HG02973 (cell line): ENCODE data around the gene BSN.

ENCODE experiments used
- ATAC-seq: cut with Tn5 transposase; IDR thresholded peaks from one replicate; pipeline ENCODE4 v1.9.1; 2021; ENCODE audit warnings: moderate library complexity; ENCODE audit not compliant: unreplicated experiment

BSN gene

DNA sequence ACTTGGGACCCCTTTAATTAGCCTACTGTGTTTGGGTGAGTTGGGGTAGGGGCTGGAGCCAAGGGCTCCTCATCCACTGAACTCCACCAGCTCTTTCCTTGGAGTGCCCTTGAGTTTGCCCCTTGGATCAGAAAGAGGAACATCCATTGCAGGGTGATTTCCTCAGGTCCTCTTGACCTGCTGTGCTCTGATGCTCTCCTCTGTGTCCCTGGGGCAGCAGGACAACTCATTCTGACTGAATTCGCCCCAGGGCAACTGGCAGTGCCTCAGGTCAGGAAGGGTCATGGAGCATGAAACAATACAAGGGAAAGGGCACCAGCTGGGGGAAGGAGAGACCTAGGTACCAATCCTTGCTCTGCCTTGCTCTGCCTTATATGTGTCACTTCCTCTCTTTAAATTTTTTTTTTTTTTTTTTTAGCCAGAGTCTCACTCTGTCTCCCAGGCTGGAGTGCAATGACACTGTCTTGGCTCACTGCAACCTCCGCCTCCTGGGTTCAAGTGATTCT, 47.8 kb downstream of the BSN start:
- no peak for ATAC-seq

- no peak for ATAC-seq
Measured at GRCh38 chr3:49602877-49603411, 48.7 kb downstream of the BSN start.

GRCh38 chr3:49606427-49606826, 52.1 kb downstream of the BSN start:
- ATAC-seq = no peak

DNA sequence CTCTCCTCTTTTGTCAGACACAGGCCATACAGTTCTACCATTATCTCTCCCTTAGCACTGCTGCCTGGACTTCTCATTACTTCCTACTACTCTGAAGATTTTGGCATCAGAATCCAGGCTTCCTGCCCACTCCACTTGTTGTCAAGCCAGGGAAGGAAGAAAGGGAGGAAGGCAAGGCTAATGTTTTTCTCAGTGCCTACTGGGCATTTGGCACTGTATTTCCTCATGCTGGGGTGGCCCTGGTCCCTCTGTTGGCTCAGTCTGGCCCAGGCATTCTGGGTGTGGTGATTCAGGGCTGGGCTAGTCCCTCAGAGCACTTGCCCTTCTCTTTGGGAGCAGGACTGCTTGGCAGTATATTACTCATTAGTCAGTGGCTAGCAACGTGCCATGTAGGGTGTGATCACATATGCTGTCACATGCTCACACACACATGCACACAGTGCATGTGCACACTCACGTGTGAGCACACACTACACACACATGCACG, 52.9 kb downstream of the BSN start:
- no peak for ATAC-seq

GRCh38 chr3:49607796-49608195, 53.5 kb downstream of the BSN start:
- ATAC-seq = no peak

DNA sequence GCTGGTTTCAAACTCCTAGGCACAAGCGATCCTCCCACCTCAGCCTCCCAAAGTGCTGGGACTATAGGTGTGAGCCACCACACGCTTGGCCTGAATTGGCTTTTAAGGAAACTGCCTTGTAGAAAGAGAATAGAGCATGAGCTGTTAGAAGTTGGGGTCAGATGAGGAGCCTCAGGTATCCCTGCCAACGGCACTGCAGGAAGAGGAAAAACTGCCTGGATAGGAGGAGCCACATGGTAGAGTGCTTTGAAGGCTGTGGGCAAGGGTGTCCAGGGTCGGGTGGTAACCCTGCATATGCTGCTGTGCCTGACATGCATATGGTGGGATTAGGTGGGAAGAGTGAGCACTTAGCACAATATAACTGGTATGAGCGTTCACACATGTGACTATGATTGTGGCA, 55.0 kb downstream of the BSN start:
- ATAC-seq = no peak

DNA sequence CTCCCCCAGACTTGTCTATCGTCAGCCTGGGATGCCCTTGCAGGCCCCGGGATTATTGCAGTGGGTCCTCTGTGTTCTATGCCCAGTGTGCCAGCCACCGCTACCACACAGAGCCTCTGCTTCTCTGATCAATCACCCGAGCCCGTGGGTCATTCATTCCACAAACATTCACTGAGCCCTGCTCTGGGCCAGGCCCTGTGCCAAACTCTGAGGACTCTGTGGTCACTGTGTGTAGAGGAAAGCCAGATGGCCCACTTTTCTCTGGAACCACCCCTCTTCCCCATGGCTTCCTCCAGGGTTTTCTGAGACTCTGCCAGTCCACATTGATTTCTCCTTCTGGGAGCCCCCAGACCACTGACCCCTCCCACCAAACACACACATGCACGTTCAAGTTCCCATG, 55.5 kb downstream of the BSN start:
- no peak for ATAC-seq

GRCh38 chr3:49610666-49611280, 56.5 kb downstream of the BSN start:
- ATAC-seq = no peak

- no peak for ATAC-seq
Measured at GRCh38 chr3:49611291-49611690, 57.0 kb downstream of the BSN start.

DNA sequence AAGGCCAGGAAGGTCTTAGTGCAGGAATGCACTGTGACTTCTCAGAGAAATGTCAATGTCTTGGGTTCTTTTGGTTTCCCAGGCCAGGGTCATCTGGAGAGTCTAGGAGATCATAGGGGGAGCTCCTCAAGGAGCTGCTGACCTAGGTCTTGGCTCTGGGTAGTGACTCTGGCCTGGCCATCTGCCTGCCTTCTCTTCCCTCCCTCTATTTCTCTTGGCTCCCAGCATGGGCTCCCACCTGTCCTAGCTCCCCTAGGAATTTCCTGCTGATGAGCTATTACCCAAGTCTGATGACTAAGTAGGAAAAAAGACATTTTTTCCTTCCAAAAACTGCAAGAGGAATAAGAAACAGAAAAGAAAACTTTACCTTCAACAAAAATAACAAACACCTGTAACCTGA, 57.4 kb downstream of the BSN start:
- no peak for ATAC-seq

- ATAC-seq = no peak
Measured at GRCh38 chr3:49614936-49615335, 60.7 kb downstream of the BSN start.

DNA sequence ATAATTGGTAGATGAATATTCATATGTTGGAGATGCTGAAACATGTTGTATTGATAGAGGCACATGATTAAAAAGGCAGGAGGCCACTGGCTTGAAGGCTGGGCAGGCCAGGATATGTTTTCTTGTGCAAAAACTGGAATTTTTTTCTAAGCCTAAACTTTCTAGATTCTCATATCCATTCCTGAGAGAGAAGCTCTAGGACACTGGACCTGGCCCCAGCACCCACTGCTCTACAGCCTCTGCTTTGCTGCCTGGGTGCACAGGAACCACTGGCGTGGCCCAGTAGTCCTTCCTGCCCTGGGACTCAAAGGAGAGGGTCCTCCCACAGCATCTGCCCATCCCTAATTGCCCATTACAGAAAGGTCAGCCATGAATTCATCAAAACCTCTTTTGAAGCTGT, 61.8 kb downstream of the BSN start:
- ATAC-seq = no peak

DNA sequence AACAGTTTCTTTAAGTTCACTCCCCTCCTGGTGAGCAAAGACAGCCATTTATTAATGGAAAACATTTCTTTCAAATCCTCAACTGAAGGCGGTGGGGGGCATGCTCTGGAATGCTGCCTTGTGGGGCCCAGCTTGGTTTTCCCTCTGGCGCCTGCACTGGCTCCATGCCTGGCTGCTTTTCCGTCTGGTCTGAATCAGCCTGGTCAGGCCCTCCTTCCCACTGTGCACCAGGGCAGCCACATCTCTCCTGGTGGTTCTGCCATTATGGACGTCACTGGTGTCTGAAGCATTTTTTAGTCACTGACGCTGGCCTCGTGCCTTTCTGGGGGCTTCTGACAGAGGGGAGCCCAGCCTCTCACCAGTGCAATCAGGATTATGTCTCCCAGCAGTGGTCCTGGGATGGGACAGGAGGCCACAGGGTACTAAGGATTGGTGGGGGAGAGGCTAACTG, 62.2 kb downstream of the BSN start:
- ATAC-seq = no peak

DNA sequence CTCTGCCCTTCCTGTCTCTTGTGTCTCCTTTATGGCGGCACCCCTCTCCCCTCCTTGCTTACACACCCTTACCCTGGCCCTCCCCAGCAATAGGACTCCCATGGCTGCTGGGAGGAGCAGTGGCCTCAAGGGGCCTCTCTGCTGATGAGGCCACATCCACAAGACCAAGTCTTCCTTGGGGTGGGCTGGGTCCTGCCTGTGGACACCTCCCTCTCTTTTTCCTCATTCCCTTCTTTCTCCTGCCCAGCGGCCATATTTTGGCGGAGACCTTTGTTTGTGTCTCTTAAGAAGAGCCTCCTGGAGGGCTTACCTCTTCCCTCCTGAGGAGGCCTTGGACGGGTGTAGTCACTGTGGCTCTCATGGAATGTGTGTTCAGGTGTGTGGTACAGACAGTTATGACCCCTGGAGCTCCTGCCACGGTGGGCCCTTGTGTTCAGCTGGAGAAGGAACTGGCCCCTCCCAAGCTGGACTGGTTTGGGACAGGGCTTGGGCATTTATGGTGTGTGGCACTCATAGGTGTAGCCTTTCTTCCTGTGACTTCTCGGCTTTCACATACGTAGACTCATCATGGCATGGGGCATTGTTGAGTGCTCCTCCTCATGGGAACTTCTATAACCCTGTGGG, 63.2 kb downstream of the BSN start:
- ATAC-seq = no peak

GRCh38 chr3:49618412-49618811, 64.1 kb downstream of the BSN start:
- ATAC-seq = no peak

- ATAC-seq = no peak
Measured at GRCh38 chr3:49619649-49620048, 65.4 kb downstream of the BSN start.

GRCh38 chr3:49620728-49621127, 66.5 kb downstream of the BSN start:
- no peak for ATAC-seq

GRCh38 chr3:49623071-49623470, 68.8 kb downstream of the BSN start:
- no peak for ATAC-seq

- ATAC-seq = no peak
Measured at GRCh38 chr3:49625071-49625470, 70.8 kb downstream of the BSN start.

DNA sequence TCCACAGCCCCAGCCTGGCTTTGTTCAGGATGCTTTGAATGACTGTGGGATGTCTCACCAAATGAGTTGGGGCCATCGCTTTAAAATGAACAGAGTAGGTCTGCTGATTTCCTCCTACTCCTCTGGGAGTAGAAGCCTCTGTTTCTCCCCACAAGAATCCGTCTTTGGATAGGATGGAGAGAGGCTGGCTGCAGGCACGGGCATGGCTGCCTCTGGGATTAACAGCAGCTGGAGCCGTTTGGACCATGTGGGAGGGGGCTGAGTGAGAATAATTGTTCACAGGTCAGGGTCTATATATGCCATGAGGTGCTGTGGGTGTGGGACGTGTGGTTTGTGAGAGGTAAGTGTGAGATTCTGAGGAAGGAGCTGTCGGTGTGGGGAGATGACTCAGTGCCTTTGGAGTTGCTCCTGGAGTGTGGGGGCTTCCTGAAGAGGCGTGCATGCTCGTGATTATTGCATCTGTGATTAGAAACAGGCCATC, 71.9 kb downstream of the BSN start:
- no peak for ATAC-seq

GRCh38 chr3:49626796-49627195, 72.5 kb downstream of the BSN start:
- no peak for ATAC-seq

- ATAC-seq = no peak
Measured at GRCh38 chr3:49627634-49628033, 73.4 kb downstream of the BSN start.
